Measurements from ENCODE around the gene PCDHGA10. TPM values are rescaled to one million over a fixed set of nuclear protein-coding genes. Genes with fewer than 3 reads are reported as not detected.
A peak's percentile ranks its signal among the peaks of the same experiment; 100 is the strongest.
"Not testable (repeated sequence)": the region's sequence is repeated elsewhere in the genome, so short reads cannot be mapped to it uniquely, and the experiment has no call there.

Gene PCDHGA10
- total RNA-seq, 2 experiments from 2014 or later, result 3.9 to 4.9 TPM

DNA sequence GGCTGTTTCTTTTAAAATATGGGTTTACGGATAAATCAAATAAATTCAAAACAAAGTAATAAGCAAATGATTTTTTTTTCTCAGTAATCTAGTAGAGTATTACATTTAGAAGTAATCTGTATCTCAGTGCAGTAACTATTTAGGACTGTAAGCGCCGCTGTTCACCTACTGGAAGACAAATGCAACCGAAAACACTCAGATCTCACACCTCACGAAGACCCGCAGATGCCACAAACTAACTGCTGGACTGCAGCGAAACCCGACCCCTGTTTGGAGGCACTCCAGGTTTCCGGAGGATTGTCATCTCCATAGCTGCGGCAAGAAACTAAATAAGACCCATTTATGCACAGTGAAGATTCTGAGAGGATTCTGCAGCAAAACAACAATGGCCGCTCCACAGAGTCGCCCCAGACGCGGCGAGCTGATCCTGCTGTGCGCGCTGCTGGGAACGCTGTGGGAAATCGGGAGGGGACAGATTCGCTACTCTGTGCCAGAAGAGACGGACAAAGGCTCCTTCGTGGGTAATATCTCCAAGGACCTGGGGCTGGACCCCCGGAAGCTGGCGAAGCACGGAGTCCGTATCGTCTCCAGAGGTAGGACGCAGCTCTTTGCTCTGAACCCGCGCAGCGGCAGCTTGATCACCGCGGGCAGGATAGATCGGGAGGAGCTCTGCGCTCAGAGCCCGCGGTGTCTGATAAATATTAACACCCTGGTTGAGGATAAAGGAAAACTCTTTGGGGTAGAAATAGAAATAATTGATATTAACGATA, 20.2 kb upstream of the PCDHGA10 start, which contains the start of gene PCDHGA8:
TSS of gene PCDHGA8 (plus strand) at position 205 of the 770 bp plus-strand sequence. CDS start at position 386, 181 bp downstream.
- intact Hi-C loops (cut with micrococcal nuclease; ENCODE audit: unreplicated experiment), result no loop called here
- POLR2A ChIA-PET, result interaction anchor here (1.4 kb wide), 1 partner anchor 12 kb away, joined by 3 read pairs; no protein-coding TSS in a partner anchor
- TF ChIP-seq, protein P1, sequence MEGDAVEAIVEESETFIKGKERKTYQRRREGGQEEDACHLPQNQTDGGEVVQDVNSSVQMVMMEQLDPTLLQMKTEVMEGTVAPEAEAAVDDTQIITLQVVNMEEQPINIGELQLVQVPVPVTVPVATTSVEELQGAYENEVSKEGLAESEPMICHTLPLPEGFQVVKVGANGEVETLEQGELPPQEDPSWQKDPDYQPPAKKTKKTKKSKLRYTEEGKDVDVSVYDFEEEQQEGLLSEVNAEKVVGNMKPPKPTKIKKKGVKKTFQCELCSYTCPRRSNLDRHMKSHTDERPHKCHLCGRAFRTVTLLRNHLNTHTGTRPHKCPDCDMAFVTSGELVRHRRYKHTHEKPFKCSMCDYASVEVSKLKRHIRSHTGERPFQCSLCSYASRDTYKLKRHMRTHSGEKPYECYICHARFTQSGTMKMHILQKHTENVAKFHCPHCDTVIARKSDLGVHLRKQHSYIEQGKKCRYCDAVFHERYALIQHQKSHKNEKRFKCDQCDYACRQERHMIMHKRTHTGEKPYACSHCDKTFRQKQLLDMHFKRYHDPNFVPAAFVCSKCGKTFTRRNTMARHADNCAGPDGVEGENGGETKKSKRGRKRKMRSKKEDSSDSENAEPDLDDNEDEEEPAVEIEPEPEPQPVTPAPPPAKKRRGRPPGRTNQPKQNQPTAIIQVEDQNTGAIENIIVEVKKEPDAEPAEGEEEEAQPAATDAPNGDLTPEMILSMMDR (conservative IDR thresholded peaks at IDR 0.05; ENCODE audit: low read length), result peak; percentile 84
- TF ChIP-seq EZH2phosphoT487 (IDR thresholded peaks at IDR 0.05; ENCODE audit: borderline replicate concordance, low read depth, low read length), result no peak

DNA sequence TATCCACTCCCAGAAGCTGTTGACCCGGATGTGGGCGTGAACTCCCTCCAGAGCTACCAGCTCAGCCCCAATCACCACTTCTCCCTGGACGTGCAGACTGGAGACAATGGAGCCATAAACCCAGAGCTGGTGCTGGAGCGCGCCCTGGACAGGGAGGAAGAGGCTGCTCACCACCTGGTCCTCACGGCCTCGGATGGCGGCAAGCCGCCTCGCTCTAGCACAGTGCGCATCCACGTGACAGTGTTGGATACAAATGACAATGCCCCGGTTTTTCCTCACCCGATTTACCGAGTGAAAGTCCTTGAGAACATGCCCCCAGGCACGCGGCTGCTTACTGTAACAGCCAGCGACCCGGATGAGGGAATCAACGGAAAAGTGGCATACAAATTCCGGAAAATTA, 19.5 kb upstream of the PCDHGA10 start:
- no peak for DNase-seq (ENCODE audit: low spot score)
- ChIA-PET POLR2A (no interaction called here), CTCF (ENCODE audit: unreplicated experiment) (no interaction called here)
- peaks cover 8% of the 10 kb centered on the region; the same call in 1 of the 2 replicates for H3K79me2 ChIP-seq (ENCODE audit: insufficient read depth, low read depth, low read length)
- H3K4me1 ChIP-seq (ENCODE audit: insufficient read depth, low read length, poor library complexity, severe bottlenecking), result peaks cover 7% of the 10 kb centered on the region
- no TSS peak for BruUV-seq (replicated peaks)
- TF ChIP-seq, protein P1 (conservative IDR thresholded peaks at IDR 0.05; ENCODE audit: low read length), result no peak
- TF ChIP-seq EZH2phosphoT487 (IDR thresholded peaks at IDR 0.05; ENCODE audit: borderline replicate concordance, low read depth, low read length), result no peak
- no peaks in the 10 kb centered on the region for H3K9me3 ChIP-seq (ENCODE audit: low read length)
- H3K4me3 ChIP-seq (ENCODE audit: low read depth, low read length, poor library complexity, severe bottlenecking), result no peak overlapping the region
- H3K36me3 ChIP-seq (ENCODE audit: insufficient read depth, low read length), result no peaks in the 10 kb centered on the region
- no peak overlapping the region for H2AFZ ChIP-seq (ENCODE audit: low read length)
- no peak overlapping the region for H3K27ac ChIP-seq (ENCODE audit: low read depth, low read length, poor library complexity, severe bottlenecking)
- H4K20me1 ChIP-seq (ENCODE audit: insufficient read depth, low read length), result no peaks in the 10 kb centered on the region
- no peak overlapping the region for H3K4me2 ChIP-seq (ENCODE audit: low read length)
- H3K9me2 ChIP-seq (ENCODE audit: insufficient read depth, low read length), result no peaks in the 10 kb centered on the region
- intact Hi-C loops (cut with micrococcal nuclease; ENCODE audit: unreplicated experiment), result no loop called here

More for the DNA sequence above, 20.2 kb upstream of the PCDHGA10 start, which contains the start of gene PCDHGA8:
- Histone ChIP-seq H4K20me1 (ENCODE audit: insufficient read depth, low read length) (no peaks in the 10 kb centered on the region), H3K4me2 (ENCODE audit: low read length) (peak within 1 kb of the TSS; percentile 40), H3K36me3 (ENCODE audit: insufficient read depth, low read length) (no peaks in the 10 kb centered on the region), H3K4me1 (ENCODE audit: insufficient read depth, low read length, poor library complexity, severe bottlenecking) (peaks cover 7% of the 10 kb centered on the region), H3K4me3 (ENCODE audit: low read depth, low read length, poor library complexity, severe bottlenecking) (peak within 1 kb of the TSS; percentile 25), H3K79me2 (ENCODE audit: insufficient read depth, low read depth, low read length) (peaks cover 8% of the 10 kb centered on the region; the same call in 1 of the 2 replicates), H3K9me3 (ENCODE audit: low read length) (no peaks in the 10 kb centered on the region), H3K27ac (ENCODE audit: low read depth, low read length, poor library complexity, severe bottlenecking) (no peak within 1 kb of the TSS), H3K9me2 (ENCODE audit: insufficient read depth, low read length) (no peaks in the 10 kb centered on the region), H2AFZ (ENCODE audit: low read length) (no peak within 1 kb of the TSS)
- BruUV-seq (replicated peaks), result no TSS peak
- CTCF ChIA-PET (ENCODE audit: unreplicated experiment), result no interaction called here
- peak; percentile 41 for DNase-seq (ENCODE audit: low spot score)

DNA sequence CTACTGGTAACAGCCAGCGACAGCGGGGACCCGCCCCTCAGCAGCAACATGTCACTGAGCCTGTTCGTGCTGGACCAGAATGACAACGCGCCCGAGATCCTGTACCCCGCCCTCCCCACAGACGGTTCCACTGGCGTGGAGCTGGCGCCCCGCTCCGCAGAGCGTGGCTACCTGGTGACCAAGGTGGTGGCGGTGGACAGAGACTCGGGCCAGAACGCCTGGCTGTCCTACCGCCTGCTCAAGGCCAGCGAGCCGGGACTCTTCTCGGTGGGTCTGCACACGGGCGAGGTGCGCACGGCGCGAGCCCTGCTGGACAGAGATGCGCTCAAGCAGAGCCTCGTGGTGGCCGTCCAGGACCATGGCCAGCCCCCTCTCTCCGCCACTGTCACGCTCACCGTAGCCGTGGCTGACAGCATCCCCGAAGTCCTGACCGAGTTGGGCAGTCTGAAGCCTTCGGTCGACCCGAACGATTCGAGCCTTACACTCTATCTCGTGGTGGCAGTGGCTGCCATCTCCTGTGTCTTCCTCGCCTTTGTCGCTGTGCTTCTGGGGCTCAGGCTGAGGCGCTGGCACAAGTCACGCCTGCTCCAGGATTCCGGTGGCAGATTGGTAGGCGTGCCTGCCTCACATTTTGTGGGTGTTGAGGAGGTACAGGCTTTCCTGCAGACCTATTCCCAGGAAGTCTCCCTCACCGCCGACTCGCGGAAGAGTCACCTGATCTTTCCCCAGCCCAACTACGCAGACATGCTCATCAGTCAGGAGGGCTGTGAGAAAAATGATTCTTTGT, 18.2 kb upstream of the PCDHGA10 start:
- BruUV-seq (replicated peaks); POLR2A ChIA-PET; CTCF ChIA-PET (ENCODE audit: unreplicated experiment): not testable (repeated sequence)

More for the DNA sequence above, 18.2 kb upstream of the PCDHGA10 start:
- H3K4me2 ChIP-seq (ENCODE audit: low read length); H3K4me1 ChIP-seq (ENCODE audit: insufficient read depth, low read length, poor library complexity, severe bottlenecking); H3K36me3 ChIP-seq (ENCODE audit: insufficient read depth, low read length); intact Hi-C loops (cut with micrococcal nuclease; ENCODE audit: unreplicated experiment); H3K9me2 ChIP-seq (ENCODE audit: insufficient read depth, low read length); H4K20me1 ChIP-seq (ENCODE audit: insufficient read depth, low read length); H3K4me3 ChIP-seq (ENCODE audit: low read depth, low read length, poor library complexity, severe bottlenecking); DNase-seq (ENCODE audit: low spot score); H3K27ac ChIP-seq (ENCODE audit: low read depth, low read length, poor library complexity, severe bottlenecking); H2AFZ ChIP-seq (ENCODE audit: low read length); H3K79me2 ChIP-seq (ENCODE audit: insufficient read depth, low read depth, low read length); H3K9me3 ChIP-seq (ENCODE audit: low read length): not testable (repeated sequence)

Data from OCI-LY7 (cell line).